Esophagus muscularis mucosa (tissue), 3 donors: ENCODE results near the gene RINT1.

Source experiments
- POLR2A ChIP-seq: fragments of 450-650 bp; IDR thresholded peaks from one replicate; pipeline ENCODE4 v1.6.1; 2017; ENCODE audit warnings: antibody characterized with exemption, moderate library complexity, mild to moderate bottlenecking, low read depth
- TF ChIP-seq, protein P1 (sequence below), 3 experiments: fragments of 200-600 bp in 2 of 3; fragments of 450-650 bp in 1 of 3; sonication (generic) in 2 of 3; IDR thresholded peaks; one replicate each; pipeline ENCODE4 v1.5.1; 2017 to 2019; ENCODE audit warnings: antibody characterized with exemption in 3 of 3, mild to moderate bottlenecking in 2 of 3, moderate library complexity in 1 of 3

DNA sequence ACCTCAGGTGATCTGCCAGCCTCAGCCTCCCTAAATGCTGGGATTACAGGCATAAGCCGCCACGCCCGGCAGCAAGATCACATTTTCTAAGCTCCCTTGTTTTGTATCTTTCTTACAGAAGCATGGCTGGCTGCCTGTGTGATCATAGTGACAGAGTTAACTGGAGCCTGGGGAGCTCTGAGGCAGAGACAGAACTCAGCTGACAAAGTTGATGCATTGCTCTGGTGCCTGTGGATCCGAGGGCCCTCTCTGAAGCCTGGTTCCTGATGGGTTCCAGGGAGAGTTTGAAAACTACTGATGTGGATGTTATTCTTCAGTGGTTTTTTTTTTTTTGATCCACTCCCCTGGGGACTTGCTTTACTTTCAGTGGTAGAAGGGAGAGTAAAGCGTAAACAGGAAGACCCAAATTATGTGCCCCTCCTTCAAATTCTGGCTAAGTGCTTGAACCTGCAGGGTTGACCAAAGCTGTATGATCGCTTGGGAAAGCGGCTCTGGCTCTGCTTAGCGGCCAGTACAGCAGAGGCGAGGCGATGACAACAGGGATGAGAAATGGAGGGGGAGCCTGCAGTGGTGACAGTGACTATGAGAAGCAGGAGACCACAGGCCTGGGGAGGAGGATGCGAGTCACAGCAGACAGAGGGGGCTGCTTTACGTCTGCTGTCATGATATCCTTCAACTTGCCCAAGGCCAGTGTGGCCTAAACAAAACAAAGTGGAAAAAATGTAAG, 56.1 kb downstream of the RINT1 start:
- TF ChIP-seq POLR2A, result no peak
- TF ChIP-seq, protein P1, sequence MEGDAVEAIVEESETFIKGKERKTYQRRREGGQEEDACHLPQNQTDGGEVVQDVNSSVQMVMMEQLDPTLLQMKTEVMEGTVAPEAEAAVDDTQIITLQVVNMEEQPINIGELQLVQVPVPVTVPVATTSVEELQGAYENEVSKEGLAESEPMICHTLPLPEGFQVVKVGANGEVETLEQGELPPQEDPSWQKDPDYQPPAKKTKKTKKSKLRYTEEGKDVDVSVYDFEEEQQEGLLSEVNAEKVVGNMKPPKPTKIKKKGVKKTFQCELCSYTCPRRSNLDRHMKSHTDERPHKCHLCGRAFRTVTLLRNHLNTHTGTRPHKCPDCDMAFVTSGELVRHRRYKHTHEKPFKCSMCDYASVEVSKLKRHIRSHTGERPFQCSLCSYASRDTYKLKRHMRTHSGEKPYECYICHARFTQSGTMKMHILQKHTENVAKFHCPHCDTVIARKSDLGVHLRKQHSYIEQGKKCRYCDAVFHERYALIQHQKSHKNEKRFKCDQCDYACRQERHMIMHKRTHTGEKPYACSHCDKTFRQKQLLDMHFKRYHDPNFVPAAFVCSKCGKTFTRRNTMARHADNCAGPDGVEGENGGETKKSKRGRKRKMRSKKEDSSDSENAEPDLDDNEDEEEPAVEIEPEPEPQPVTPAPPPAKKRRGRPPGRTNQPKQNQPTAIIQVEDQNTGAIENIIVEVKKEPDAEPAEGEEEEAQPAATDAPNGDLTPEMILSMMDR (IDR thresholded peaks at IDR 0.05), result no peak
